IMR-90 (cell line): ENCODE measurements around the gene LDAH. TPM values are rescaled to one million over a fixed set of nuclear protein-coding genes. Genes with fewer than 3 reads are reported as not detected.

Experiments
- ATAC-seq: fragments of 200-7000 bp; cut with Tn5 transposase; 2 replicates; pipeline ENCODE4 v1.9.1; 2020; ENCODE audit warnings: low read depth, mild to moderate bottlenecking, moderate library complexity
- BruUV-seq: library from RNA; stranded (reverse); fragments of 400-500 nt; replicated peaks from 2 replicates; lab custom pipeline; 2021; lab: Mats Ljungman, UMichigan
- CTCF ChIA-PET: fragments of 300-600 bp; formaldehyde crosslinking; extraction: SDS; loops from one replicate; lab custom pipeline; 2021; ENCODE audit warnings: antibody characterized with exemption; lab: Yijun Ruan, JAX
- POLR2A ChIA-PET: fragments of 300-600 bp; sonication (Branson Sonifier 250); formaldehyde crosslinking; loops from one replicate; lab custom pipeline; 2022; ENCODE audit warnings: antibody characterized with exemption; ENCODE audit not compliant: unreplicated experiment; lab: Charles Lee
- DNase-seq: peaks from one replicate; pipeline ENCODE4 v3.0.0; 2013
- H2AFZ ChIP-seq: replicated peaks from 2 replicates; pipeline ENCODE3; 2013; ENCODE audit warnings: low read length, mild to moderate bottlenecking; ENCODE audit not compliant: poor library complexity
- H2AK5ac ChIP-seq: 2 replicates; pipeline ENCODE4 v1.6.1; 2013; ENCODE audit warnings: low read depth, low read length, inconsistent platforms
- H2AK9ac ChIP-seq: replicated peaks from 2 replicates; pipeline ENCODE3; 2013; ENCODE audit warnings: mild to moderate bottlenecking, low read depth, low read length, moderate library complexity; ENCODE audit not compliant: poor library complexity
- H2BK120ac ChIP-seq: 2 replicates; pipeline ENCODE4 v1.6.1; 2013; ENCODE audit warnings: low read depth, low read length, inconsistent platforms
- H2BK15ac ChIP-seq: 3 replicates; pipeline ENCODE4 v1.6.1; 2013; ENCODE audit warnings: low read depth, low read length, inconsistent platforms
- H2BK20ac ChIP-seq: 2 replicates; pipeline ENCODE4 v1.6.1; 2013; ENCODE audit warnings: low read depth, mild to moderate bottlenecking, inconsistent platforms, low read length, moderate library complexity
- H2BK5ac ChIP-seq: 2 replicates; pipeline ENCODE4 v1.6.1; 2013; ENCODE audit warnings: mild to moderate bottlenecking, low read depth, low read length, inconsistent platforms; ENCODE audit not compliant: poor library complexity, severe bottlenecking
- H3K14ac ChIP-seq: replicated peaks from 2 replicates; pipeline ENCODE4 v1.6.1; 2013; ENCODE audit warnings: low read depth, low read length, inconsistent platforms
- H3K18ac ChIP-seq: 2 replicates; pipeline ENCODE4 v1.6.1; 2013; ENCODE audit warnings: low read depth, low read length, control low read depth
- H3K23ac ChIP-seq: 2 replicates; pipeline ENCODE4 v1.6.1; 2013; ENCODE audit warnings: low read depth, low read length, inconsistent platforms
- H3K27ac ChIP-seq: 2 replicates; pipeline ENCODE4 v1.5.1; 2013; ENCODE audit warnings: mild to moderate bottlenecking, control low read depth, low read length; ENCODE audit not compliant: insufficient read depth
- H3K27me3 ChIP-seq: 2 replicates; pipeline ENCODE4 v1.6.1; 2013; ENCODE audit warnings: low read length; ENCODE audit not compliant: control insufficient read depth, insufficient read depth
- H3K36me3 ChIP-seq: 2 replicates; pipeline ENCODE4 v1.6.1; 2013; ENCODE audit warnings: low read length, mixed read lengths; ENCODE audit not compliant: control insufficient read depth, insufficient read depth
- H3K4ac ChIP-seq: 2 replicates; pipeline ENCODE4 v1.6.1; 2013; ENCODE audit warnings: low read depth, low read length, inconsistent platforms
- H3K4me1 ChIP-seq: 2 replicates; pipeline ENCODE4 v1.6.1; 2013; ENCODE audit warnings: low read length, mixed read lengths; ENCODE audit not compliant: control insufficient read depth, insufficient read depth
- H3K4me2 ChIP-seq: 2 replicates; pipeline ENCODE4 v1.6.1; 2013; ENCODE audit warnings: low read depth, mild to moderate bottlenecking, control low read depth, low read length, moderate library complexity
- H3K4me3 ChIP-seq: 2 replicates; pipeline ENCODE4 v1.5.1; 2013; ENCODE audit warnings: low read depth, mild to moderate bottlenecking, control low read depth, low read length, moderate library complexity; ENCODE audit not compliant: insufficient read depth
- H3K56ac ChIP-seq: 2 replicates; pipeline ENCODE4 v1.6.1; 2013; ENCODE audit warnings: low read length, inconsistent platforms; ENCODE audit not compliant: insufficient read depth; ENCODE audit errors: extremely low read depth
- H3K79me1 ChIP-seq, 2 experiments: 2 replicates each; pipeline ENCODE4 v1.6.1; 2013; ENCODE audit warnings: low read length in 2 of 2, inconsistent platforms in 1 of 2, low read depth in 1 of 2
- H3K9ac ChIP-seq: 2 replicates; pipeline ENCODE4 v1.6.1; 2013; ENCODE audit warnings: low read depth, low read length, control low read depth
- H3K9me1 ChIP-seq: 2 replicates; pipeline ENCODE4 v1.6.1; 2013; ENCODE audit warnings: low read length, inconsistent platforms; ENCODE audit not compliant: insufficient read depth
- H3K9me3 ChIP-seq: 2 replicates; pipeline ENCODE4 v1.6.1; 2013; ENCODE audit warnings: low read length; ENCODE audit not compliant: control insufficient read depth, insufficient read depth
- H4K20me1 ChIP-seq: 2 replicates; pipeline ENCODE4 v1.6.1; 2013; ENCODE audit warnings: low read length, inconsistent platforms; ENCODE audit not compliant: insufficient read depth
- H4K5ac ChIP-seq: 2 replicates; pipeline ENCODE4 v1.6.1; 2013; ENCODE audit warnings: mild to moderate bottlenecking, low read depth, low read length, control low read depth
- H4K8ac ChIP-seq, 2 experiments: 2 replicates each; pipeline ENCODE4 v1.6.1; 2013; ENCODE audit warnings: low read depth in 2 of 2, low read length in 2 of 2, control low read depth in 1 of 2, inconsistent platforms in 1 of 2
- H4K91ac ChIP-seq: 2 replicates; pipeline ENCODE4 v1.6.1; 2013; ENCODE audit warnings: low read depth, low read length, inconsistent platforms; ENCODE audit not compliant: insufficient read depth
- CHD1 ChIP-seq: IDR thresholded peaks from 2 replicates; pipeline ENCODE4 v1.6.1; 2012; ENCODE audit warnings: low read depth, low read length, improper control_type of control experiment
- WGBS, 2 experiments: methylation state at CpG; one replicate each; pipeline versions ENCODE4 v1.1.5 to v1.1.7; 2013; ENCODE audit warnings: missing lambda C conversion rate in 2 of 2; ENCODE audit not compliant: insufficient read length in 1 of 2; ENCODE audit errors: extremely low coverage in 2 of 2; 5-methylcytosine and 5-hydroxymethylcytosine counted together
- dilution Hi-C: fragments of 300-500 bp; cut with HindIII; formaldehyde crosslinking; loops from one replicate; pipeline ENCODE4 v1.14.3; 2018; ENCODE audit warnings: low sequenced_read_pairs; ENCODE audit not compliant: unreplicated experiment
- in situ Hi-C: fragments of 300-500 bp; cut with MboI; formaldehyde crosslinking; loops from 3 replicates; pipeline ENCODE4 v1.14.3; 2019; ENCODE audit warnings: low sequenced_read_pairs, inconsistent platforms, mixed read lengths
- intact Hi-C: fragments of 100-400 bp; cut with micrococcal nuclease; formaldehyde crosslinking; loops from 2 replicates; pipeline ENCODE4 v1.10.0; 2022
- polyA plus RNA-seq, 3 experiments: library from polyadenylated mRNA; depleted of rRNA; stranded (reverse); fragments of >200 nt; gene quantifications; 2 replicates each; pipeline ENCODE4 v1.2.3, GENCODE V29; 2012; ENCODE audit warnings: low replicate concordance in 1 of 3
- total RNA-seq: library from RNA; depleted of rRNA; stranded (reverse); fragments of >200 nt; gene quantifications from 2 replicates; pipeline ENCODE4 v1.2.3, GENCODE V29; 2012

LDAH gene
- total and polyA plus RNA-seq, 2 of the 4 experiments (the other 2 are of a cell fraction), result 12.1 to 31.7 TPM

GRCh38 chr2:20726913-20727312 is 96.0 kb downstream of the LDAH start:
- H3K18ac ChIP-seq, result no peak overlapping the region
- no peak overlapping the region for H2BK15ac ChIP-seq
- H3K4me1 ChIP-seq, result peaks cover 6% of the 10 kb centered on the region
- CTCF ChIA-PET, result interaction anchor here (0.6 kb wide), 1 partner anchor 664 kb away, joined by 3 read pairs; no protein-coding TSS in a partner anchor
- dilution Hi-C loops (no loop called here), in situ Hi-C loops (no loop called here), intact Hi-C loops (no loop called here)
- H3K9me3 ChIP-seq, result no peaks in the 10 kb centered on the region
- no TSS peak for BruUV-seq
- WGBS, 2 experiments, result 100% methylated on average over 1 of the region's 5 CpGs; no CpG with 5 or more reads in 1 of the 2 experiments
- no peaks in the 10 kb centered on the region for H3K27me3 ChIP-seq
- H3K4me3 ChIP-seq, result no peak overlapping the region
- no peak overlapping the region for H3K23ac ChIP-seq
- H3K9ac ChIP-seq, result no peak overlapping the region
- no peak for ATAC-seq
- POLR2A ChIA-PET, result no interaction called here
- no peak for TF ChIP-seq CHD1
- H4K8ac ChIP-seq, result no peak overlapping the region
- H3K4me2 ChIP-seq, result no peak overlapping the region
- H3K36me3 ChIP-seq, result peaks cover 2% of the 10 kb centered on the region; the same call in 1 of the 2 replicates
- no peak overlapping the region for H3K14ac ChIP-seq
- no peaks in the 10 kb centered on the region for H4K20me1 ChIP-seq
- H2BK120ac ChIP-seq, result no peak overlapping the region
- no peak overlapping the region for H4K5ac ChIP-seq
- H3K4ac ChIP-seq, result no peak overlapping the region
- no peak overlapping the region for H2AK5ac ChIP-seq
- no peak overlapping the region for H2AK9ac ChIP-seq
- no peak overlapping the region for H4K91ac ChIP-seq
- no peak overlapping the region for H2AFZ ChIP-seq
- no peak overlapping the region for H3K27ac ChIP-seq
- H3K9me1 ChIP-seq, result no peaks in the 10 kb centered on the region; the same call in 1 of the 2 replicates
- no peak overlapping the region for H2BK20ac ChIP-seq
- H2BK5ac ChIP-seq, result no peak overlapping the region
- DNase-seq, result no peak
- H3K79me1 ChIP-seq, result no peaks in the 10 kb centered on the region; a peak in 1 of 4 replicates
- H3K56ac ChIP-seq, result no peak overlapping the region
